PC-3 (cell line): Measurements from ENCODE around the gene ZNF366. TPM values are rescaled to one million over a fixed set of nuclear protein-coding genes. Genes with fewer than 3 reads are reported as not detected.
A peak's percentile ranks its signal among the peaks of the same experiment; 100 is the strongest.

Experiments
- ATAC-seq: fragments of 200-7000 bp; cut with Tn5 transposase; 2 replicates; pipeline ENCODE4 v1.9.1; 2020; ENCODE audit warnings: mild to moderate bottlenecking, moderate library complexity
- BruUV-seq: library from RNA; stranded (reverse); fragments of 400-500 nt; replicated peaks from 2 replicates; lab custom pipeline; 2021; lab: Mats Ljungman, UMichigan
- CTCF ChIA-PET: fragments of 300-600 bp; sonication (Branson Sonifier 250); formaldehyde crosslinking; loops from one replicate; lab custom pipeline; 2022; ENCODE audit warnings: antibody characterized with exemption; lab: Charles Lee
- POLR2A ChIA-PET: fragments of 300-600 bp; sonication (Branson Sonifier 250); formaldehyde crosslinking; loops from one replicate; lab custom pipeline; 2022; ENCODE audit warnings: antibody characterized with exemption; ENCODE audit not compliant: unreplicated experiment; lab: Charles Lee
- DNase-seq: peaks from one replicate; pipeline ENCODE4 v3.0.0-alpha.2; 2015
- H2AFZ ChIP-seq: fragments of 300-600 bp; sonication (generic); 2 replicates; pipeline ENCODE4 v1.6.0; 2016; ENCODE audit warnings: antibody characterized with exemption, low read length
- H3F3A ChIP-seq: fragments of 300-600 bp; sonication (generic); one replicate; pipeline ENCODE4 v1.6.0; 2017; ENCODE audit warnings: antibody characterized with exemption, low read length, control low read depth, mild to moderate bottlenecking; ENCODE audit not compliant: unreplicated experiment
- H3K27ac ChIP-seq: fragments of 300-600 bp; sonication (generic); 2 replicates; pipeline ENCODE4 v1.5.1; 2016; ENCODE audit warnings: mild to moderate bottlenecking, low read length
- H3K27me3 ChIP-seq: fragments of 300-600 bp; sonication (generic); 2 replicates; pipeline ENCODE4 v1.6.1; 2016; ENCODE audit warnings: low read length, mixed read lengths
- H3K36me3 ChIP-seq: fragments of 300-600 bp; sonication (generic); 2 replicates; pipeline ENCODE4 v1.6.1; 2016; ENCODE audit warnings: low read depth, mixed run types, low read length, mixed read lengths
- H3K4me1 ChIP-seq: fragments of 300-600 bp; sonication (generic); 2 replicates; pipeline ENCODE4 v1.5.1; 2016; ENCODE audit warnings: low read length; ENCODE audit not compliant: insufficient read depth
- H3K4me2 ChIP-seq: fragments of 300-600 bp; sonication (generic); 2 replicates; pipeline ENCODE4 v1.6.0; 2016; ENCODE audit warnings: low read length
- H3K4me3 ChIP-seq: fragments of 300-600 bp; sonication (generic); 2 replicates; pipeline ENCODE4 v1.5.1; 2016; ENCODE audit warnings: mild to moderate bottlenecking, low read length, mixed read lengths
- H3K79me2 ChIP-seq: fragments of 300-600 bp; sonication (generic); 2 replicates; pipeline ENCODE4 v1.6.1; 2017; ENCODE audit warnings: low read length, mixed read lengths
- H3K9ac ChIP-seq: fragments of 300-600 bp; sonication (generic); 2 replicates; pipeline ENCODE4 v1.6.0; 2016; ENCODE audit warnings: mild to moderate bottlenecking, low read length
- H3K9me2 ChIP-seq: fragments of 300-600 bp; sonication (generic); replicated peaks from 2 replicates; pipeline ENCODE4 v1.6.1; 2016; ENCODE audit warnings: mixed run types, low read length, mixed read lengths
- H3K9me3 ChIP-seq: fragments of 300-600 bp; sonication (generic); 2 replicates; pipeline ENCODE4 v1.6.1; 2016; ENCODE audit warnings: low read length, mixed read lengths
- H4K20me1 ChIP-seq: fragments of 300-600 bp; sonication (generic); 2 replicates; pipeline ENCODE4 v1.6.1; 2016; ENCODE audit warnings: low read length, mixed read lengths
- EZH2 ChIP-seq: fragments of 300-600 bp; sonication (generic); IDR thresholded peaks from one replicate; pipeline ENCODE4 v1.6.1; 2017; ENCODE audit warnings: antibody characterized with exemption, mild to moderate bottlenecking, low read length; ENCODE audit not compliant: unreplicated experiment
- EZH2phosphoT487 ChIP-seq: fragments of 300-600 bp; sonication (generic); IDR thresholded peaks from 2 replicates; pipeline ENCODE4 v1.6.1; 2018; ENCODE audit warnings: mild to moderate bottlenecking, antibody characterized with exemption, low read length, borderline replicate concordance
- intact Hi-C: fragments of 100-400 bp; cut with micrococcal nuclease; formaldehyde crosslinking; loops from 2 replicates; pipeline ENCODE4 v1.9.0; 2023
- total RNA-seq: library from RNA; depleted of rRNA; stranded (reverse); fragments of >200 nt; gene quantifications from 2 replicates; pipeline ENCODE4 v1.2.3, GENCODE V29; 2014
- TF ChIP-seq, protein P1 (sequence below): fragments of 300-600 bp; sonication (generic); conservative IDR thresholded peaks from 2 replicates; pipeline ENCODE4 v1.5.1; 2017; ENCODE audit warnings: antibody characterized with exemption, low read depth, mild to moderate bottlenecking, low read length

Gene ZNF366
- total RNA-seq, 1 experiment from 2014 or later: not detected

DNA sequence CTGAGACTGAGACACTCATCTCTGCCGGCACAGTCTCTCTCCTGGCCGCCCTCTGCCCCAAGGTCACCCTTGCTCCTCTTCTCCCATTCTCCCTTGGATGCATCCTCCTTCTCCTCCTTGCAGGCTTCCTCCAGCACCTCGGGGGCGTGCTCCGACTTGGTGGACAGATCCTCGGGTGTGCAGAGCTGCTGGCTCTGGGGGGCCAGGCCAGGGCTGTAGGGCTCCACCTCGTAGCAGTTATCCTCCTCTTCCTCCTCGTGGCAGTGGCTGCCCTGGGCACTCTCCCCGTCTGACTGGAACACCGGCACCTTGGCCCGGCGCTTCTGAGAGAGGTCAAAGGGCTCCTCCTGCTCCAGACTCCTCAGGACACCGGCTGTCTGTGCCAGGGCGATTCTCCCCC is 63.3 kb downstream of the ZNF366 start:
- no peak overlapping the region for H3K27ac ChIP-seq

GRCh38 chr5:72441862-72442540 is 65.2 kb downstream of the ZNF366 start:
- Histone ChIP-seq H3K27ac (peak overlapping the region; percentile 38), H3K36me3 (no peaks in the 10 kb centered on the region), H3K4me2 (no peak overlapping the region), H3F3A (no peaks in the 10 kb centered on the region), H4K20me1 (no peaks in the 10 kb centered on the region), H2AFZ (no peak overlapping the region), H3K79me2 (no peaks in the 10 kb centered on the region), H3K9ac (no peak overlapping the region), H3K9me3 (no peaks in the 10 kb centered on the region), H3K4me1 (peaks cover 22% of the 10 kb centered on the region), H3K4me3 (no peak overlapping the region), H3K9me2 (no peaks in the 10 kb centered on the region), H3K27me3 (no peaks in the 10 kb centered on the region)
- intact Hi-C loops: no loop called here
- ChIA-PET CTCF (no interaction called here), POLR2A (no interaction called here)
- ATAC-seq (peak; percentile 94), DNase-seq (peak; percentile 84)
- no peak for TF ChIP-seq EZH2
- TF ChIP-seq, protein P1, sequence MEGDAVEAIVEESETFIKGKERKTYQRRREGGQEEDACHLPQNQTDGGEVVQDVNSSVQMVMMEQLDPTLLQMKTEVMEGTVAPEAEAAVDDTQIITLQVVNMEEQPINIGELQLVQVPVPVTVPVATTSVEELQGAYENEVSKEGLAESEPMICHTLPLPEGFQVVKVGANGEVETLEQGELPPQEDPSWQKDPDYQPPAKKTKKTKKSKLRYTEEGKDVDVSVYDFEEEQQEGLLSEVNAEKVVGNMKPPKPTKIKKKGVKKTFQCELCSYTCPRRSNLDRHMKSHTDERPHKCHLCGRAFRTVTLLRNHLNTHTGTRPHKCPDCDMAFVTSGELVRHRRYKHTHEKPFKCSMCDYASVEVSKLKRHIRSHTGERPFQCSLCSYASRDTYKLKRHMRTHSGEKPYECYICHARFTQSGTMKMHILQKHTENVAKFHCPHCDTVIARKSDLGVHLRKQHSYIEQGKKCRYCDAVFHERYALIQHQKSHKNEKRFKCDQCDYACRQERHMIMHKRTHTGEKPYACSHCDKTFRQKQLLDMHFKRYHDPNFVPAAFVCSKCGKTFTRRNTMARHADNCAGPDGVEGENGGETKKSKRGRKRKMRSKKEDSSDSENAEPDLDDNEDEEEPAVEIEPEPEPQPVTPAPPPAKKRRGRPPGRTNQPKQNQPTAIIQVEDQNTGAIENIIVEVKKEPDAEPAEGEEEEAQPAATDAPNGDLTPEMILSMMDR: no peak
- TF ChIP-seq EZH2phosphoT487: no peak
- BruUV-seq: no TSS peak

More for the DNA sequence above, 63.3 kb downstream of the ZNF366 start:
- no peaks in the 10 kb centered on the region for H3K27me3 ChIP-seq
- no peaks in the 10 kb centered on the region for H3K79me2 ChIP-seq
- ATAC-seq (no peak), DNase-seq (no peak)
- BruUV-seq: no TSS peak
- intact Hi-C loops: no loop called here
- no peak overlapping the region for H2AFZ ChIP-seq
- H3K36me3 ChIP-seq: no peaks in the 10 kb centered on the region
- no peaks in the 10 kb centered on the region for H4K20me1 ChIP-seq
- POLR2A ChIA-PET: no interaction called here
- no peak overlapping the region for H3K4me2 ChIP-seq
- no peaks in the 10 kb centered on the region for H3F3A ChIP-seq
- H3K9me2 ChIP-seq: no peaks in the 10 kb centered on the region
- TF ChIP-seq EZH2phosphoT487: no peak
- H3K4me1 ChIP-seq: peaks cover 16% of the 10 kb centered on the region
- H3K9me3 ChIP-seq: no peaks in the 10 kb centered on the region
- no peak overlapping the region for H3K4me3 ChIP-seq
- no peak overlapping the region for H3K9ac ChIP-seq
- CTCF ChIA-PET: no interaction called here

DNA sequence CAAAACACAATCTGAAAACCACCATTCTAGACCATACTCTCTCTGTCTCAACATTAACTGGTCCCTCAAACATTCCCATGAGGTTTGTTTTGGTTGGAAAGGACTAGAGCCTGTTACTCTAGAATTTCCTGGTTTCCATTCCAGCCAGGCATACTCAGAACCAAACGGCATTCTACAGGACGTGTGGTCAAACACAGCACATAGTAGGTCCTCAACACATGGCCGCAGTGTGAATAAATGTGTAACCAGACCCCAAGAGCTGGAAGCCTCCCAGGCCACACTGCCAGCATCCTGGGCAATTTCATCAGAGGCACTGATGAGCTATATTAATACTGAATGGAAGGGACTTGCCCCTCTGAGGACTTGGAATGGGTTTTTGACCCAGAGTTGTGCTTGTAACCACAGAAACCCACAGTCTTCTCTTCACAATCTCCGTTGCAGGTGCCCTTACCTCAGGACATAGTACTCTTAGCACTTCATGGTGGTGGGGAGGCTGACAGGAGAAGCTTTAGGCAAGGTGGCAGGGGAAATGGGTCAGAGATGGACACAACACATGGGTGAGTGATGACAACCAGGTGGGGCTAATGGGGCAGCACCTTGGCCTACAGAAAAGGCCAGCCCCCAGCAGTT is 66.0 kb downstream of the ZNF366 start:
- Histone ChIP-seq H3K79me2 (no peaks in the 10 kb centered on the region), H4K20me1 (no peaks in the 10 kb centered on the region), H3K4me3 (no peak overlapping the region), H3K9ac (no peak overlapping the region), H3K36me3 (no peaks in the 10 kb centered on the region), H3K27ac (peak overlapping the region; percentile 38), H2AFZ (no peak overlapping the region), H3F3A (no peaks in the 10 kb centered on the region), H3K27me3 (no peaks in the 10 kb centered on the region), H3K4me2 (no peak overlapping the region), H3K4me1 (peaks cover 22% of the 10 kb centered on the region), H3K9me3 (no peaks in the 10 kb centered on the region), H3K9me2 (no peaks in the 10 kb centered on the region)
- no TSS peak for BruUV-seq
- TF ChIP-seq EZH2 (no peak), EZH2phosphoT487 (no peak)
- TF ChIP-seq, protein P1: no peak
- ATAC-seq: no peak
- CTCF ChIA-PET: no interaction called here
- intact Hi-C loops: no loop called here
- DNase-seq: no peak
- POLR2A ChIA-PET: no interaction called here
